Activated T-cell treated with anti-CD3 and anti-CD28 coated beads for 24 hours (primary cell): ENCODE measurements around the gene MEIOB.
"Not testable (repeated sequence)": the region's sequence is repeated elsewhere in the genome, so short reads cannot be mapped to it uniquely, and the experiment has no call there.

Experiments
- DNase-seq: peaks from one replicate; pipeline ENCODE4 v3.0.0-alpha.2; 2020; ENCODE audit warnings: low read depth

Gene MEIOB

GRCh38 chr16:1877804-1878203 lies 5.8 kb upstream of the MEIOB start:
- DNase-seq: no peak

GRCh38 chr16:1877089-1877488 lies 5.1 kb upstream of the MEIOB start:
- DNase-seq: no peak

- DNase-seq: no peak
Observed at GRCh38 chr16:1876468-1876867, 4.5 kb upstream of the MEIOB start.

GRCh38 chr16:1876066-1876465 lies 4.1 kb upstream of the MEIOB start:
- DNase-seq: not testable (repeated sequence)

GRCh38 chr16:1874854-1875253 lies 2.9 kb upstream of the MEIOB start:
- DNase-seq: no peak

- no peak for DNase-seq
Observed at GRCh38 chr16:1870365-1871082, 1.4 kb downstream of the MEIOB start.

GRCh38 chr16:1865902-1866690 lies 5.9 kb downstream of the MEIOB start:
- no peak for DNase-seq

GRCh38 chr16:1863681-1864460 lies 8.1 kb downstream of the MEIOB start:
- DNase-seq: no peak

- DNase-seq: no peak
Observed at GRCh38 chr16:1862394-1862793, 9.6 kb downstream of the MEIOB start.

- no peak for DNase-seq
Observed at GRCh38 chr16:1861730-1862129, 10.2 kb downstream of the MEIOB start.

- no peak for DNase-seq
Observed at GRCh38 chr16:1859650-1860049, 12.3 kb downstream of the MEIOB start.

GRCh38 chr16:1858189-1858865 lies 13.6 kb downstream of the MEIOB start:
- DNase-seq: no peak

- no peak for DNase-seq
Observed at GRCh38 chr16:1857433-1858097, 14.4 kb downstream of the MEIOB start.

- DNase-seq: no peak
Observed at GRCh38 chr16:1851793-1852192, 20.2 kb downstream of the MEIOB start.

GRCh38 chr16:1850981-1851380 lies 21.0 kb downstream of the MEIOB start:
- DNase-seq: no peak

- no peak for DNase-seq
Observed at GRCh38 chr16:1846416-1846815, 25.5 kb downstream of the MEIOB start.

GRCh38 chr16:1845985-1846384 lies 26.0 kb downstream of the MEIOB start:
- DNase-seq: no peak

- no peak for DNase-seq
Observed at GRCh38 chr16:1839554-1839953, 32.4 kb downstream of the MEIOB start.

- DNase-seq: no peak
Observed at GRCh38 chr16:1834096-1834495, 37.9 kb downstream of the MEIOB start.

- DNase-seq: no peak
Observed at GRCh38 chr16:1832838-1833454, 39.0 kb downstream of the MEIOB start.
